GM12874 (cell line): ENCODE results near the gene SLAMF1.

Experiments used
- TF ChIP-seq, protein P1 (sequence below): IDR thresholded peaks from 2 replicates; pipeline ENCODE4 v1.5.1; 2011; ENCODE audit warnings: low read depth, mild to moderate bottlenecking, control low read depth, low read length, moderate library complexity; ENCODE audit not compliant: insufficient read depth

The SLAMF1 gene

DNA sequence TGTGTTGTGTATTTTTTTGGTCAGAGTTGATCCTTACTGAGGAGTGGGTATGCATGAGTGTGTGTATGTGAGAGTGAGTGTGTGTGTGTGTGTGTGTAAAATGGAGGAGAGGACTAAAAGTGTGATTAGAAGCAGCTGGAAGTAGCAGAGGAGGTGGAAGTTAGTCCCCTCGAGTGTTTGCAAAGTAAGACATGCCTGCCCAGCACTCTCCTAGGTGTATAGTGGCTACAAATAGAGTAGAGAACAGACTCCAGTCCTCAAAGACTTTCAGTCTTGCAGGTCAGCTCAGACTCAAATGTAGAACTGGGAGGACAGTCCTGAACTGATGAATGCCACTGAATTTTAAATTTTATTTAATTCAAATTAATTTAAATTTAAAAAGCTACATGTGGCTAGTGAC lies 28.5 kb downstream of the SLAMF1 start:
- TF ChIP-seq, protein P1, sequence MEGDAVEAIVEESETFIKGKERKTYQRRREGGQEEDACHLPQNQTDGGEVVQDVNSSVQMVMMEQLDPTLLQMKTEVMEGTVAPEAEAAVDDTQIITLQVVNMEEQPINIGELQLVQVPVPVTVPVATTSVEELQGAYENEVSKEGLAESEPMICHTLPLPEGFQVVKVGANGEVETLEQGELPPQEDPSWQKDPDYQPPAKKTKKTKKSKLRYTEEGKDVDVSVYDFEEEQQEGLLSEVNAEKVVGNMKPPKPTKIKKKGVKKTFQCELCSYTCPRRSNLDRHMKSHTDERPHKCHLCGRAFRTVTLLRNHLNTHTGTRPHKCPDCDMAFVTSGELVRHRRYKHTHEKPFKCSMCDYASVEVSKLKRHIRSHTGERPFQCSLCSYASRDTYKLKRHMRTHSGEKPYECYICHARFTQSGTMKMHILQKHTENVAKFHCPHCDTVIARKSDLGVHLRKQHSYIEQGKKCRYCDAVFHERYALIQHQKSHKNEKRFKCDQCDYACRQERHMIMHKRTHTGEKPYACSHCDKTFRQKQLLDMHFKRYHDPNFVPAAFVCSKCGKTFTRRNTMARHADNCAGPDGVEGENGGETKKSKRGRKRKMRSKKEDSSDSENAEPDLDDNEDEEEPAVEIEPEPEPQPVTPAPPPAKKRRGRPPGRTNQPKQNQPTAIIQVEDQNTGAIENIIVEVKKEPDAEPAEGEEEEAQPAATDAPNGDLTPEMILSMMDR: no peak

- TF ChIP-seq, protein P1: no peak
These were observed 31.2 kb downstream of the SLAMF1 start for GRCh38 chr1:160615660-160616059.

GRCh38 chr1:160614410-160614809 lies 32.4 kb downstream of the SLAMF1 start:
- TF ChIP-seq, protein P1: no peak

GRCh38 chr1:160612613-160613218 lies 34.1 kb downstream of the SLAMF1 start:
- TF ChIP-seq, protein P1: no peak

DNA sequence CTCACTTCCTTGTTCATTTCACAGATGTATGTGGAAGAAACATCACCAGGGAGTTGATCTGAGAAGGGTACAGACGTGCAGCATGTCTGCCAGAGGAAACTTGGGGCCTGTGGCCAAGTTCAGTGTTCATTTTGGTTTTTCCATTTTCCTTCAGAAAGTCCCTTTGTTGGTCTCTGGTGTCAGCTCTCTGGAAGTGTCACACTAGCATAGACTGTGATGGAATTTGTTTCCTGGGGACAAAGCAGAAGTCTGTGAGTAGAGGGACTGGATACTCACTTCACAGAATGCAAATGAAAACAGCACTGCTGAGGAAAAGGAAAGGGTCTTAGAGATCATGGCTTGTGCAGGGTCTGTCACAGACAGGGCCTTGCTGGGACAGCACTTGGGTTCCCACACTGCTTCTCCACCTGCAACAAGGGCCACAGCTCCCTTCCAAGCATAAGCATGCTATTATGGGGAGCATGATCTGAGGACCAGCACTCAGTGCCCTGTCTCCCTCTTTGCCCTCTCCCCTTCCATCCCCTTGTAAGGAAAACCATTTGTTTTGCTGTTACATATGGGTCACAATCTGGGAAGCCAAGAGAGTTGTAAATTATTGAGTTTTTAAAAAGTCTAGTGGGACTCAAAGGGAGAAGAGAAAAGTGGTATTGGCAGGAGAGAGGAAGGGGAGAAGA lies 36.1 kb downstream of the SLAMF1 start:
- TF ChIP-seq, protein P1: no peak

- TF ChIP-seq, protein P1: no peak
These were observed 37.9 kb downstream of the SLAMF1 start for GRCh38 chr1:160608941-160609340.

DNA sequence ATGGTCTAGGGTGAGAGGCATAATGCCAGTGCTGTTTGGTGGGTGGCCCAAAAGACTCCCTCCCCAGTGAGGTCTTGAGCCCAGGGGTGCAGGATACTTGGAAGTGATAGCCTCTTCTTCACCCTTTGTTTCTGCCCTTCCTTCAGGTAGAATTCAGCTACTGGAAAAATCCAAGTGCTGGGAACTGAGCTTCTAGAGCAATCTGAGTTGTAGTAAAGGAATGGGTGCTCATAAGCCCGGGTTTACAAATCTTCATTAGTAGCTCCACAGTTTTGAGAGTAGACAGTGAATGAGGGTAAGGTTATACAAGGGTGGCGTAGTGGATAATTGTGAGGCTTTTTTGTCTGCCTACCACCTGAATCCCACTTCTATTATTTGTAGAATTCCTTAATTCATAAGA lies 38.3 kb downstream of the SLAMF1 start:
- TF ChIP-seq, protein P1: no peak
